ENCODE measurements around the gene SEC14L1. TPM values are rescaled to one million over a fixed set of nuclear protein-coding genes. Genes with fewer than 3 reads are reported as not detected.

The SEC14L1 gene
- total RNA-seq = 25.8 and 27.6 TPM in 2 replicates

DNA sequence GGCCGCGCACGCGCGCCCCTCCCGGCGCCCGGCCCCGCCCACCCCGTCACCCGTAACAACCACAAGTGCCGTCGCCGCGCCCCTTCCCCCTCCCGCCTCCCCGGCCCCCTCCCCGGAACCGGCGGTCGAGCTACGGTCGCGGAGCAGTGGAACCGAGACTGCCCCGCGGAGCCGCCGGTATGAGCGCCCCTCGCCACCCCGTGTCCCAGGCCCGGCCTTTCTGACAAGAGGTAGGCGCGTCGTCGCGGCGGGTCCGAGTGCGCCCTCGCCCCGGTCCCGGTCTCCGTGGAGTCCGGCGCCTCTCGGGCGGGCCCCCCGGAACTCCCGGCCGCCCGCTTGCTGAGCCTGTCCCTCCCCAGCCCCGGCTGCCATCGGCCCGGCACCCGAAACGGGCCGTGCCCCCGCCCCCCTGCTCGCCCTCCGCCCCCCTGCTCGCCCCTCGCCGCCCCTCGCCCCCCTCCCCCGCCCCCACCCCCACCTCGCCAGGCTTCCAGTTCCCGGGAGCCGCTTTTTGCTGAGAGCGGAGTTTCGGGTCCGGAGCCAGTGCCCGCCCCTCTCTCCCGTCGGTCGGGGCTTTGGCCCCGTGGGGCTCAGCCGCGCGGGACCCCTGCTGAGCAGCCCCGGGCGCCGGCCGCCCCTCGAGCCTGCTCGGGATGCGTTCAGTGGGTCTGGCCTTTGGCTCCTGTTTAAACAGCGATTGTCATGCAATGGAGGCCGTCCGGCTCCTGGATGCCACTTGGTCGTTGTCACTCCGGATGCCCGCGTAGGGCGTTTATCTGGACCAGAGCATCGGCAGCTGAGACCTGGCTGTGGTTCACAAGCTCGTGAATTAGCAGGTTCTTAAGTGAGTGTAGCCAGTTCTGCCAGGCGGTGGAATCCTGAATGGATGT, at the start of gene SEC14L1:
SEC14L1 (plus strand) TSS at position 92 of the 890 bp plus-strand sequence. CDS start 2,628 bp downstream, outside the sequence.

All from cardiac ventricle fibroblast (primary cell).